Peyer's patch (tissue), 4 donors: ENCODE results near the gene TACSTD2. TPM values are rescaled to one million over a fixed set of nuclear protein-coding genes. Genes with fewer than 3 reads are reported as not detected.
"Not testable (repeated sequence)": the region's sequence is repeated elsewhere in the genome, so short reads cannot be mapped to it uniquely, and the experiment has no call there.

Experiments used
- DNase-seq, 3 donors: peaks; one replicate each; pipeline ENCODE4 v3.0.0-alpha.2; 2017 to 2019
- H3K27ac ChIP-seq, 4 donors: fragments of 200-600 bp; sonication (generic); one replicate each; pipeline ENCODE4 v1.5.1; 2016 to 2019
- H3K27me3 ChIP-seq, 2 donors: fragments of 200-600 bp; sonication (generic); one replicate each; pipeline ENCODE4 v1.5.1; 2019
- H3K36me3 ChIP-seq, 3 donors: fragments of 200-600 bp; sonication (generic); one replicate each; pipeline ENCODE4 v1.5.1; 2016 to 2019
- H3K4me1 ChIP-seq, 4 donors: fragments of 200-600 bp; sonication (generic); one replicate each; pipeline ENCODE4 v1.5.1; 2016 to 2019
- H3K4me3 ChIP-seq, 4 donors: fragments of 200-600 bp; sonication (generic); 1 replicate in 3 of 4; 2 replicates in 1 of 4; pipeline ENCODE4 v1.5.1; 2016 to 2019; ENCODE audit warnings: mild to moderate bottlenecking in 1 of 4
- H3K9me3 ChIP-seq, 4 donors: fragments of 200-600 bp; sonication (generic); one replicate each; pipeline ENCODE4 v1.5.1; 2016 to 2019; ENCODE audit warnings: mild to moderate bottlenecking in 1 of 4
- CTCF ChIP-seq, 6 experiments: fragments of 450-650 bp in 4 of 6; fragments of 200-600 bp in 2 of 6; sonication (generic) in 1 of 6; IDR thresholded peaks; one replicate each; pipeline ENCODE4 v1.5.1; 2017 to 2019; ENCODE audit warnings: antibody characterized with exemption in 6 of 6, mild to moderate bottlenecking in 3 of 6, moderate library complexity in 1 of 6
- POLR2A ChIP-seq, 2 donors: fragments of 450-650 bp; IDR thresholded peaks; one replicate each; pipeline ENCODE4 v1.5.1; 2017; ENCODE audit warnings: antibody characterized with exemption in 2 of 2, mild to moderate bottlenecking in 2 of 2, moderate library complexity in 2 of 2
- total RNA-seq, 4 donors: library from RNA; depleted of rRNA; stranded (reverse); fragments of >200 nt; gene quantifications; one replicate each; pipeline ENCODE4 v1.1.0, GENCODE V29; 2016

Gene TACSTD2
- total RNA-seq, 4 donors from 2014 or later, result 0.47 to 0.70 TPM; not detected in 2

- peaks cover 0 to 10% (median 0%) of the 10 kb centered on the region in 4 donors for H3K4me1 ChIP-seq
Measured at GRCh38 chr1:58545591-58546519, 31.2 kb downstream of the TACSTD2 start.

GRCh38 chr1:58543260-58543659 is 33.8 kb downstream of the TACSTD2 start:
- H3K36me3 ChIP-seq, result no peaks in the 10 kb centered on the region
- TF ChIP-seq POLR2A (IDR thresholded peaks at IDR 0.05), result no peak
- no peak for TF ChIP-seq CTCF (IDR thresholded peaks at IDR 0.05)
- H3K27ac ChIP-seq, result no peak overlapping the region
- peaks cover 0 to 10% (median 0%) of the 10 kb centered on the region in 4 donors for H3K4me1 ChIP-seq
- no peak for DNase-seq
- no peaks in the 10 kb centered on the region for H3K9me3 ChIP-seq
- H3K4me3 ChIP-seq, result no peak overlapping the region
- H3K27me3 ChIP-seq, result no peaks in the 10 kb centered on the region

More at GRCh38 chr1:58545591-58546519, 31.2 kb downstream of the TACSTD2 start:
- Histone ChIP-seq H3K27ac (peak overlapping the region; percentile 98 to 100 (median 99)), H3K9me3 (no peaks in the 10 kb centered on the region), H3K27me3 (no peaks in the 10 kb centered on the region), H3K36me3 (no peaks in the 10 kb centered on the region), H3K4me3 (peak overlapping the region; percentile 83 to 90 (median 86))
- TF ChIP-seq CTCF (IDR thresholded peaks at IDR 0.05), result no peak
- no peak for TF ChIP-seq POLR2A (IDR thresholded peaks at IDR 0.05)
- peak; percentile 77 to 90 (median 86) for DNase-seq

- no peak for TF ChIP-seq POLR2A (IDR thresholded peaks at IDR 0.05)
- TF ChIP-seq CTCF (IDR thresholded peaks at IDR 0.05), result no peak
- no peaks in the 10 kb centered on the region for H3K9me3 ChIP-seq
- H3K36me3 ChIP-seq, result no peaks in the 10 kb centered on the region
- peaks cover 0 to under 1% (median 0%) of the 10 kb centered on the region in 4 donors for H3K4me1 ChIP-seq
- no peaks in the 10 kb centered on the region for H3K27me3 ChIP-seq
- H3K27ac ChIP-seq, result no peak overlapping the region
- DNase-seq, result no peak
- H3K4me3 ChIP-seq, result no peak overlapping the region
Measured at GRCh38 chr1:58539553-58539952, 37.5 kb downstream of the TACSTD2 start.

- TF ChIP-seq POLR2A (IDR thresholded peaks at IDR 0.05) (no peak), CTCF (IDR thresholded peaks at IDR 0.05) (no peak)
- Histone ChIP-seq H3K27me3 (no peaks in the 10 kb centered on the region), H3K4me3 (no peak overlapping the region), H3K4me1 (no peaks in the 10 kb centered on the region), H3K27ac (no peak overlapping the region), H3K36me3 (no peaks in the 10 kb centered on the region), H3K9me3 (no peaks in the 10 kb centered on the region)
- DNase-seq, result no peak
Measured at GRCh38 chr1:58538821-58539220, 38.2 kb downstream of the TACSTD2 start.

GRCh38 chr1:58531842-58532241 is 45.2 kb downstream of the TACSTD2 start:
- DNase-seq, H3K4me3 ChIP-seq, H3K4me1 ChIP-seq, H3K9me3 ChIP-seq, H3K27ac ChIP-seq, H3K36me3 ChIP-seq, H3K27me3 ChIP-seq: not testable (repeated sequence)

- TF ChIP-seq POLR2A (IDR thresholded peaks at IDR 0.05) (no peak), CTCF (IDR thresholded peaks at IDR 0.05) (no peak)
- Histone ChIP-seq H3K36me3 (peaks cover 0 to 6% (median 0%) of the 10 kb centered on the region in 3 donors), H3K27ac (no peak overlapping the region), H3K4me3 (no peak overlapping the region), H3K27me3 (no peaks in the 10 kb centered on the region), H3K9me3 (no peaks in the 10 kb centered on the region), H3K4me1 (no peaks in the 10 kb centered on the region)
- DNase-seq, result no peak
Measured at GRCh38 chr1:58529284-58529683, 47.8 kb downstream of the TACSTD2 start.
